GM18873 (cell line): ENCODE data around the gene RALGAPA2.

Experiments
- ATAC-seq: cut with Tn5 transposase; IDR thresholded peaks from one replicate; pipeline ENCODE4 v1.9.1; 2021; ENCODE audit warnings: mild to moderate bottlenecking, moderate library complexity, moderate number of reproducible peaks; ENCODE audit not compliant: unreplicated experiment, low FRiP score

Gene RALGAPA2

GRCh38 chr20:20414640-20415220, 297.7 kb downstream of the RALGAPA2 start:
- ATAC-seq = no peak

- no peak for ATAC-seq
These were observed 298.6 kb downstream of the RALGAPA2 start for GRCh38 chr20:20413810-20414281.

GRCh38 chr20:20412750-20413149, 299.7 kb downstream of the RALGAPA2 start:
- no peak for ATAC-seq

- no peak for ATAC-seq
These were observed 300.6 kb downstream of the RALGAPA2 start for GRCh38 chr20:20411836-20412235.

- ATAC-seq = no peak
These were observed 301.0 kb downstream of the RALGAPA2 start for GRCh38 chr20:20411402-20411801.

GRCh38 chr20:20410678-20411077, 301.8 kb downstream of the RALGAPA2 start:
- ATAC-seq = no peak

- ATAC-seq = no peak
These were observed 303.1 kb downstream of the RALGAPA2 start for GRCh38 chr20:20409331-20409730.

- ATAC-seq = no peak
These were observed 304.3 kb downstream of the RALGAPA2 start for GRCh38 chr20:20407891-20408805.

- ATAC-seq = no peak
These were observed 306.1 kb downstream of the RALGAPA2 start for GRCh38 chr20:20406306-20406705.

- ATAC-seq = no peak
These were observed 306.8 kb downstream of the RALGAPA2 start for GRCh38 chr20:20405623-20406022.

- ATAC-seq = no peak
These were observed 307.8 kb downstream of the RALGAPA2 start for GRCh38 chr20:20404633-20405032.

- no peak for ATAC-seq
These were observed 310.5 kb downstream of the RALGAPA2 start for GRCh38 chr20:20401991-20402390.

- ATAC-seq = no peak
These were observed 312.6 kb downstream of the RALGAPA2 start for GRCh38 chr20:20399531-20400500.

- ATAC-seq = no peak
These were observed 314.3 kb downstream of the RALGAPA2 start for GRCh38 chr20:20398123-20398522.

GRCh38 chr20:20396794-20397193, 315.6 kb downstream of the RALGAPA2 start:
- no peak for ATAC-seq

- ATAC-seq = no peak
These were observed 316.4 kb downstream of the RALGAPA2 start for GRCh38 chr20:20395903-20396568.

- no peak for ATAC-seq
These were observed 317.4 kb downstream of the RALGAPA2 start for GRCh38 chr20:20395087-20395486.

- no peak for ATAC-seq
These were observed 319.0 kb downstream of the RALGAPA2 start for GRCh38 chr20:20393207-20394120.

GRCh38 chr20:20391766-20392165, 320.7 kb downstream of the RALGAPA2 start:
- no peak for ATAC-seq
